ENCODE data around the gene PREX1.

The PREX1 gene

GRCh38 chr20:48722737-48723191, 105.0 kb downstream of the PREX1 start:
- no peaks in the 10 kb centered on the region for H3K36me3 ChIP-seq
- TF ChIP-seq CTCF (IDR thresholded peaks at IDR 0.05): peak; percentile 39 to 40
- no peaks in the 10 kb centered on the region for H3K9me3 ChIP-seq
- no peaks in the 10 kb centered on the region for H3K27me3 ChIP-seq
- intact Hi-C loops (cut with DNase I; ENCODE audit: low total_unique reads): loop anchor here (1.0 kb wide), 1 partner anchor 62 kb away; no protein-coding TSS in a partner anchor
- H3K4me1 ChIP-seq: peaks cover 6 to 84% (median 59%) of the 10 kb centered on the region in 4 donors
- H3K4me3 ChIP-seq: peak overlapping the region in 1 of 2 donors; percentile 22
- peak overlapping the region; percentile 88 to 89 for H3K27ac ChIP-seq
- peak; percentile 71 to 90 for DNase-seq

- intact Hi-C loops (cut with DNase I; ENCODE audit: low total_unique reads): no loop called here
- Histone ChIP-seq H3K36me3 (no peaks in the 10 kb centered on the region), H3K4me1 (peaks cover 6 to 90% (median 60%) of the 10 kb centered on the region in 4 donors), H3K27me3 (no peaks in the 10 kb centered on the region), H3K27ac (peak overlapping the region; percentile 88 to 89), H3K4me3 (no peak overlapping the region), H3K9me3 (no peaks in the 10 kb centered on the region)
- TF ChIP-seq CTCF (IDR thresholded peaks at IDR 0.05): no peak
- peak; percentile 82 to 87 for DNase-seq
These were observed 105.6 kb downstream of the PREX1 start for GRCh38 chr20:48722002-48722731.

GRCh38 chr20:48721324-48722001, 106.3 kb downstream of the PREX1 start:
- intact Hi-C loops (cut with DNase I; ENCODE audit: low total_unique reads): no loop called here
- Histone ChIP-seq H3K4me1 (peaks cover 6 to 92% (median 63%) of the 10 kb centered on the region in 4 donors), H3K9me3 (no peaks in the 10 kb centered on the region), H3K36me3 (no peaks in the 10 kb centered on the region), H3K27me3 (no peaks in the 10 kb centered on the region), H3K4me3 (no peak overlapping the region), H3K27ac (peak overlapping the region; percentile 88 to 89)
- DNase-seq: peak in 1 of 2 donors; percentile 74
- TF ChIP-seq CTCF (IDR thresholded peaks at IDR 0.05): no peak

GRCh38 chr20:48720256-48720985, 107.4 kb downstream of the PREX1 start:
- Histone ChIP-seq H3K4me1 (peaks cover 6 to 81% (median 55%) of the 10 kb centered on the region in 4 donors), H3K27ac (peak overlapping the region; percentile 88 to 89), H3K4me3 (no peak overlapping the region), H3K36me3 (no peaks in the 10 kb centered on the region), H3K9me3 (no peaks in the 10 kb centered on the region), H3K27me3 (no peaks in the 10 kb centered on the region)
- peak in 1 of 2 donors; percentile 70 for DNase-seq
- intact Hi-C loops (cut with DNase I; ENCODE audit: low total_unique reads): no loop called here
- no peak for TF ChIP-seq CTCF (IDR thresholded peaks at IDR 0.05)

GRCh38 chr20:48719598-48720255, 108.1 kb downstream of the PREX1 start:
- TF ChIP-seq CTCF (IDR thresholded peaks at IDR 0.05): no peak
- intact Hi-C loops (cut with DNase I; ENCODE audit: low total_unique reads): no loop called here
- Histone ChIP-seq H3K27me3 (no peaks in the 10 kb centered on the region), H3K36me3 (no peaks in the 10 kb centered on the region), H3K9me3 (no peaks in the 10 kb centered on the region), H3K4me3 (no peak overlapping the region), H3K4me1 (peaks cover 6 to 74% (median 49%) of the 10 kb centered on the region in 4 donors), H3K27ac (peak overlapping the region; percentile 88 to 89)
- DNase-seq: peak in 1 of 2 donors; percentile 49
